HEK293T (cell line): Measurements from ENCODE around the gene CTDSP1.

Experiments used
- CTCF ChIA-PET: fragments of 350-600 bp; formaldehyde crosslinking; extraction: SDS; loops from one replicate; lab custom pipeline; 2021; ENCODE audit warnings: antibody characterized with exemption, inconsistent platforms; lab: Yijun Ruan, JAX
- POLR2A ChIA-PET: fragments of 350-600 bp; formaldehyde crosslinking; extraction: SDS; loops from one replicate; lab custom pipeline; 2020; ENCODE audit warnings: antibody characterized with exemption, inconsistent platforms; lab: Yijun Ruan, JAX
- DNase-seq: peaks from one replicate; pipeline ENCODE4 v3.0.0; 2012; ENCODE audit warnings: mixed read lengths; ENCODE audit errors: extremely low spot score
- ARNT ChIP-seq: fragments of 450-650 bp; IDR thresholded peaks from 2 replicates; pipeline ENCODE4 v1.6.1; 2017; ENCODE audit warnings: mild to moderate bottlenecking
- BHLHE40 ChIP-seq: fragments of 450-650 bp; IDR thresholded peaks from 2 replicates; pipeline ENCODE4 v1.6.1; 2016; ENCODE audit warnings: mild to moderate bottlenecking, moderate library complexity, borderline replicate concordance
- CTBP1 ChIP-seq: fragments of 450-650 bp; IDR thresholded peaks from 2 replicates; pipeline ENCODE4 v1.6.1; 2016; ENCODE audit warnings: borderline replicate concordance
- ELF4 ChIP-seq: fragments of 450-650 bp; IDR thresholded peaks from 2 replicates; pipeline ENCODE4 v1.6.1; 2017; ENCODE audit warnings: antibody characterized with exemption
- FOXA1 ChIP-seq: fragments of 450-650 bp; IDR thresholded peaks from 2 replicates; pipeline ENCODE4 v1.6.1; 2016; ENCODE audit warnings: mild to moderate bottlenecking
- FOXK2 ChIP-seq: fragments of 450-650 bp; IDR thresholded peaks from 2 replicates; pipeline ENCODE4 v1.6.1; 2016; ENCODE audit warnings: mild to moderate bottlenecking
- FOXM1 ChIP-seq: fragments of 450-650 bp; IDR thresholded peaks from 2 replicates; pipeline ENCODE4 v1.6.1; 2017; ENCODE audit warnings: mild to moderate bottlenecking, borderline replicate concordance
- HDGF ChIP-seq: fragments of 450-650 bp; IDR thresholded peaks from 2 replicates; pipeline ENCODE4 v1.6.1; 2017; ENCODE audit warnings: antibody characterized with exemption, borderline replicate concordance
- L3MBTL2 ChIP-seq: fragments of 450-650 bp; conservative IDR thresholded peaks from 2 replicates; pipeline ENCODE4 v1.6.1; 2016; ENCODE audit warnings: mild to moderate bottlenecking
- LEF1 ChIP-seq: fragments of 450-650 bp; IDR thresholded peaks from 2 replicates; pipeline ENCODE4 v1.6.1; 2017; ENCODE audit warnings: mild to moderate bottlenecking, borderline replicate concordance
- NFRKB ChIP-seq: fragments of 450-650 bp; IDR thresholded peaks from 2 replicates; pipeline ENCODE4 v1.6.1; 2016; ENCODE audit warnings: mild to moderate bottlenecking, moderate library complexity
- SP1 ChIP-seq: fragments of 450-650 bp; IDR thresholded peaks from 2 replicates; pipeline ENCODE4 v1.6.1; 2017
- SUZ12 ChIP-seq: fragments of 450-650 bp; IDR thresholded peaks from 2 replicates; pipeline ENCODE4 v1.6.1; 2016; ENCODE audit warnings: mild to moderate bottlenecking
- TARDBP ChIP-seq: fragments of 450-650 bp; IDR thresholded peaks from 2 replicates; pipeline ENCODE4 v1.6.1; 2016
- ZNF384 ChIP-seq: fragments of 450-650 bp; IDR thresholded peaks from 2 replicates; pipeline ENCODE4 v1.6.1; 2016
- TF ChIP-seq, protein P1 (sequence below): fragments of 450-650 bp; IDR thresholded peaks from 2 replicates; pipeline ENCODE4 v1.6.1; 2016

CTDSP1 gene, protein sequence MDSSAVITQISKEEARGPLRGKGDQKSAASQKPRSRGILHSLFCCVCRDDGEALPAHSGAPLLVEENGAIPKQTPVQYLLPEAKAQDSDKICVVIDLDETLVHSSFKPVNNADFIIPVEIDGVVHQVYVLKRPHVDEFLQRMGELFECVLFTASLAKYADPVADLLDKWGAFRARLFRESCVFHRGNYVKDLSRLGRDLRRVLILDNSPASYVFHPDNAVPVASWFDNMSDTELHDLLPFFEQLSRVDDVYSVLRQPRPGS

DNA sequence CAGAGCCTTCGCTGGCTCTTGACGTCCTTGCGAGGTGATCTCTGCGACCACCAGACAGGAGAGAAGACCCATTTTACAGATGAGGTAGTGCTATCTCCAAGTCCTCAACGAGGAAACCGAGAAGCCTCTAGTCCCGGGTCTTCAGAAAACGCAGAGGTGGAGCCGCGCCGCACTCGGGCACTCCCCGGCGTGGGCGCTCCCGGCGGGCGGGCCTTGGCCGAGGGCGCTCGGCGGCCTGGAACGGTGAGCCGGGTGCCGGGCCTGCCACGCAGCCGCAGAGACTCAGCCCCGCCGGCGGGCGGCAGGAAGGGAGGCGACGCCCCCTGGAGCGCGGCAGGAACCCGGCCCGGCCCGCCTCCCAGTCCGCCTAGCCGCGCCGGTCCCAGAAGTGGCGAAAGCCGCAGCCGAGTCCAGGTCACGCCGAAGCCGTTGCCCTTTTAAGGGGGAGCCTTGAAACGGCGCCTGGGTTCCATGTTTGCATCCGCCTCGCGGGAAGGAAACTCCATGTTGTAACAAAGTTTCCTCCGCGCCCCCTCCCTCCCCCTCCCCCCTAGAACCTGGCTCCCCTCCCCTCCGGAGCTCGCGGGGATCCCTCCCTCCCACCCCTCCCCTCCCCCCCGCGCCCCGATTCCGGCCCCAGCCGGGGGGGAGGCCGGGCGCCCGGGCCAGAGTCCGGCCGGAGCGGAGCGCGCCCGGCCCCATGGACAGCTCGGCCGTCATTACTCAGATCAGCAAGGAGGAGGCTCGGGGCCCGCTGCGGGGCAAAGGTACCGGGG, at the start of gene CTDSP1:
CTDSP1 (plus strand) TSS at position 478 of the 776 bp plus-strand sequence; CDS start at position 701, 223 bp downstream.
- ChIA-PET CTCF (no interaction called here), POLR2A (no interaction called here)
- TF ChIP-seq LEF1 (peak; percentile 91), L3MBTL2 (peak; percentile 45), SP1 (no peak), FOXM1 (peak; percentile 88), ARNT (0 out of 2 replicates have a peak, but pooled peaks have one; percentile 12)
- peak; percentile 82 for DNase-seq

DNA sequence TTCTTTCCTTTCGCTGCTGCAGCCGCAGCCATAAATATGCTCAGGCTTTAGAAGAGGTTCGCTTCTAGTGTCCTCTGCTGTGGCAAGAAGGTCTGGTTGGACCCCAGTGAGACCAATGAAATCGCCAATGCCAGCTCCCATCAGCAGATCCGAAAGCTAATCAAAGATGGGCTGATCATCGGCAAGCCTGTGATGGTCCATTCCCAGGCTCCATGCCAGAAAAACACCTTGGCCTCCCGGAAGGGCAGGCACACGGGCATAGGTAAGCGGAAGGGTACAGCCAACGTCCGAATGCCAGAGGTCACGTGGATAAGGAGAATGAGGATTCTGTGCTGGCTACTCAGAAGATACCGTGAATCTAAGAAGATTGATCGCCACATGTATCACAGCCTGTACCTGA, 45.6 kb upstream of the CTDSP1 start:
- TF ChIP-seq FOXA1 (no peak), NFRKB (no peak)
- CTCF ChIA-PET: no interaction called here
- POLR2A ChIA-PET: no interaction called here
- DNase-seq: no peak

DNA sequence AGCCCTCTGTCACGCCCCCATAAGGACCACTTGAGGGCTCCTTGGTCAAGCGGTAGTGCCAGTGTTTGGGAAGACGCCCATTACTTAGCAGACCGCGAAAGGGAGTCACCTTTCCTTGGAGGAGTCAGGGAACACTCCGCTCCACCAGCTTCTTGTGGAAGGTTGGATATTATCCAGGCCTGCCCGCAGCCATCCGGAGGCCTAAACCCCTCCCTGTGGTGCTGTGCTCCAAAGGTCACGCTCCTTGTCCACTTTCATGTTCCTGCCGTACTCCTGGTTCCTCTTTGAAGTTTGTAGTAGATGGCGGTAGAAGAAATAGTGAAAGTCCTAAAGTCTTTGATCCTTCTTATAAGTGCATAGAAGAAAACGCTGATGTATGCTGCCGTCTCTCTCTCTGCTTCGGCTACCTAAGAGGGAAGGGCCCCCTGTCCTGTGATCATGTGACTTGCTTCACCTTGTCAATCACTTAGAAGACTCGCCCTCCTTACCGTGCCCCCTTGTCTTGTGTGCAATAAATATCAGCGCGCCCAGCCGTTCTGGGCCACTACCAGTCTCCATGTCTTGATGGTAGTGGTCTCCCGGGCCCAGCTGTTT, 44.7 kb upstream of the CTDSP1 start:
- CTCF ChIA-PET: no interaction called here
- no peak for DNase-seq
- POLR2A ChIA-PET: no interaction called here
- TF ChIP-seq FOXA1: no peak
- TF ChIP-seq ARNT: no peak
- no peak for TF ChIP-seq HDGF
- TF ChIP-seq SP1: no peak
- TF ChIP-seq L3MBTL2: no peak
- no peak for TF ChIP-seq FOXK2
- TF ChIP-seq, protein P1, sequence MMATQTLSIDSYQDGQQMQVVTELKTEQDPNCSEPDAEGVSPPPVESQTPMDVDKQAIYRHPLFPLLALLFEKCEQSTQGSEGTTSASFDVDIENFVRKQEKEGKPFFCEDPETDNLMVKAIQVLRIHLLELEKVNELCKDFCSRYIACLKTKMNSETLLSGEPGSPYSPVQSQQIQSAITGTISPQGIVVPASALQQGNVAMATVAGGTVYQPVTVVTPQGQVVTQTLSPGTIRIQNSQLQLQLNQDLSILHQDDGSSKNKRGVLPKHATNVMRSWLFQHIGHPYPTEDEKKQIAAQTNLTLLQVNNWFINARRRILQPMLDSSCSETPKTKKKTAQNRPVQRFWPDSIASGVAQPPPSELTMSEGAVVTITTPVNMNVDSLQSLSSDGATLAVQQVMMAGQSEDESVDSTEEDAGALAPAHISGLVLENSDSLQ: no peak
- no peak for TF ChIP-seq TARDBP
- TF ChIP-seq FOXM1: no peak
- no peak for TF ChIP-seq LEF1
- TF ChIP-seq ZNF384: no peak
- no peak for TF ChIP-seq NFRKB
- TF ChIP-seq CTBP1: no peak
- TF ChIP-seq BHLHE40: no peak
- TF ChIP-seq ELF4: no peak
- TF ChIP-seq SUZ12: no peak

DNA sequence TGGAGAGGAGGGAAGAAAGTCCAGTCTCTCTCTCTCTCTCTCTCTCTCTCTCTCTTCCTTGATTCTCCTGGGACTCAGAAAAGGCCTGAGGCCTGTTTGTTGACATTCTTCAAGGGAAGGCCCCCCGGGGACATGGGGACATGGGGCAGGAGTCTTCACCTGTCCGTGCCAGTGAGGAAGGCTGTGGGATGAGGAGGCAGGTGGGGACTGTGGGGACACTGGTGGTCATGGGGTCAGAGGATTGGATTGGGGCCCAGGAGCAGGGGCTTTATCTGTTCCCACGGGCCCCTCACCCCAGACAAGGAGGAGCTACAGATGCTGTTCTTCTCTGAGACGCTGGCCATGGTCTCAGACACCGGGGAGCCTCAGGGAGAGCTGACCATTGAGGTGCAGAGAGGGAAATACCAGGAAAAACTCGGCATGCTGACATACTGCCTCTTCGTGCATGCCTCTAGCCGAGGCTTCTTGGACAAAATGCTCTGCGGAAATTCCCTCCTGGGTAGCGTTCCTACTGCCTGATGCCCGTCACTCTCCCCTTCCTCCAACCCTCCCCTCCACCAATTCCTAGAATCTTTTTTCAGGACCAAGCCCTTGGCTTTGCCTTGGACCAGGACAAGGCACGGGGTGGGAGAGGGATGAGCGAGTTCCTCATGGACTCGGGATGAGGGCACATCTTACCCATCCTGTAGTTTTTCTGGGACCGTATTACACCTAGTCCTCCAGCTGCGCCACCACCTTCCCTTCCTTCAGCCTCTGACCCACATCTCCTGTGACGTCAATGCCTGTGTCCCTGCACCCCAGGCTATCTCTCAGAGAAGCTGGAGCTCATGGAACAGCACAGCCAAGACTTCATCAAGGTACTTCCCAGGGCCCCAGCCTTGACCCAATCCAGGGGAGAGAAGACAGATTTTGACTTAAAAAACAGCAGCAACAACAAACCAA, 42.2 kb upstream of the CTDSP1 start:
- TF ChIP-seq CTBP1: no peak
- TF ChIP-seq, protein P1: no peak
- TF ChIP-seq ZNF384: no peak
- no peak for TF ChIP-seq L3MBTL2
- no peak for TF ChIP-seq TARDBP
- no peak for TF ChIP-seq FOXM1
- no peak for TF ChIP-seq SUZ12
- no peak for TF ChIP-seq FOXK2
- TF ChIP-seq BHLHE40: no peak
- TF ChIP-seq SP1: no peak
- TF ChIP-seq FOXA1: no peak
- ChIA-PET POLR2A (interaction anchor here (0.8 to 1.5 kb wide), 2 partner anchors 38 to 71 kb away, joined by 3 to 4 read pairs; no protein-coding TSS in a partner anchor), CTCF (interaction anchor here (0.8 to 1.9 kb wide), 6 partner anchors 54 to 87 kb away, joined by 3 to 11 read pairs (median 6); partner anchors contain the start of genes AAMP and PNKD)
- peak; percentile 8 for DNase-seq

DNA sequence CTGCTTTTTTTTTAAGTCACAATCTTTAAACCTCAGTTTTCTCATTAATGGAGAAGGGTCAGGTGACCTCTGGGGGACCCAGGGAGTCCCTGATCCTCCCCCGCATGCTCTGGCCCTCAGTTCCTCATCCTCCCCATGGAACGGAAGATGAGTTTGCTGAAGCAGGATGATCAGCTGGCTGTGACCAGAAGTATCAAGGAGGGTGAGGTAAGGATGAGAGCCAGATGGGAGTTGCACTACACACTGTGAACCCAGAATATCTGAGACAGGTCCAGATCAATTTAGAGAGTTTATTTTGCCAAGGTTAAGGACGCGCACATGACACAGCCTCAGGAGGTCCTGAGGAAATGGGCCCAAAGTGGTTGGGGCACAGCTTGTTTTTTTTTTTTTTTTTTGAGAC, 39.2 kb upstream of the CTDSP1 start:
- TF ChIP-seq, protein P1: no peak
- TF ChIP-seq FOXK2: no peak
- POLR2A ChIA-PET: no interaction called here
- DNase-seq: no peak
- CTCF ChIA-PET: no interaction called here

DNA sequence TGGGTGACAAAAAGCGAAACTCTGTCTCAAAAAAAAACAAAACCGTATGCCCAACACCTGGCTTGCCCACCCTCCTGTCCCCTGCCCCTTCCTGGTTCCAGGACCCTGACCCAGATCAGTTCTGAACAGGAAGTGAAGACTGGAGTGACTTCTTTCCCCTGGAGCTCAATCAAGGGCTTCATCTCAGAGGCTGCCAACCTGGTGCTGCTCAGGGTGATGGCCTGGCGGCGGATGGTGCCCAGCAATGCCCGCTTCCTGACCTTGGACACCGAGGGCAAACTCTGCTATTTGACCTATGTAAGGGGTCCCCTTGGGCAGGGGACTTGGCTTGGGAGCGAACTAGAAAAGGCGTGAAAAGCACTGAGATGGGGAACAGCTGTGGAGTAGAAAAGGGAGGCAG, 37.1 kb upstream of the CTDSP1 start:
- ChIA-PET POLR2A (no interaction called here), CTCF (no interaction called here)
- TF ChIP-seq NFRKB (no peak), ZNF384 (no peak), FOXK2 (no peak), FOXM1 (no peak), ELF4 (no peak), CTBP1 (no peak), FOXA1 (no peak), SP1 (no peak), SUZ12 (no peak), L3MBTL2 (no peak), LEF1 (no peak), TARDBP (no peak), ARNT (no peak), HDGF (no peak)
- TF ChIP-seq, protein P1: no peak
- no peak for DNase-seq
